ENCODE data around the gene DAB2.

DNA sequence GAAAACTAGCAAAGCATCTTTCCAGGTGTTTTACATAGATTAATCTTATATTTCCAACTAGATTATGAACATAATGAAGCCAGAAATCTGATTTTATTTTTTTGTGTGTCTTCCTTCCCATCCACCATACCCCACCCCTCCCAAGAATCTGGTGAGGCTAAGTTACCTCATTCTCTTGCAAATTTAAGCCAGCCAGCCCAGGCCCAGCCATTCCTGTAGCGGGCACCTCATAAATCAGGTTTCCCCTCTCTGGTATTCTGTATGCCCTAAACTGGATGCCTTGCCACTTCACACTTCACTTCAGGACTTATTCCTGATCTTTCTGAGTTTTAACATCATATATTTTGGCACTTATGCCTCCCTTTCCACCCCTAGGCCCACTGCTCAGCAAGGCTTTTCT lies 82.3 kb downstream of the DAB2 start:
- TF ChIP-seq, protein P1, sequence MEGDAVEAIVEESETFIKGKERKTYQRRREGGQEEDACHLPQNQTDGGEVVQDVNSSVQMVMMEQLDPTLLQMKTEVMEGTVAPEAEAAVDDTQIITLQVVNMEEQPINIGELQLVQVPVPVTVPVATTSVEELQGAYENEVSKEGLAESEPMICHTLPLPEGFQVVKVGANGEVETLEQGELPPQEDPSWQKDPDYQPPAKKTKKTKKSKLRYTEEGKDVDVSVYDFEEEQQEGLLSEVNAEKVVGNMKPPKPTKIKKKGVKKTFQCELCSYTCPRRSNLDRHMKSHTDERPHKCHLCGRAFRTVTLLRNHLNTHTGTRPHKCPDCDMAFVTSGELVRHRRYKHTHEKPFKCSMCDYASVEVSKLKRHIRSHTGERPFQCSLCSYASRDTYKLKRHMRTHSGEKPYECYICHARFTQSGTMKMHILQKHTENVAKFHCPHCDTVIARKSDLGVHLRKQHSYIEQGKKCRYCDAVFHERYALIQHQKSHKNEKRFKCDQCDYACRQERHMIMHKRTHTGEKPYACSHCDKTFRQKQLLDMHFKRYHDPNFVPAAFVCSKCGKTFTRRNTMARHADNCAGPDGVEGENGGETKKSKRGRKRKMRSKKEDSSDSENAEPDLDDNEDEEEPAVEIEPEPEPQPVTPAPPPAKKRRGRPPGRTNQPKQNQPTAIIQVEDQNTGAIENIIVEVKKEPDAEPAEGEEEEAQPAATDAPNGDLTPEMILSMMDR (IDR thresholded peaks at IDR 0.05) = no peak
- TF ChIP-seq POLR2A (IDR thresholded peaks at IDR 0.05) = no peak

All from lower leg skin (tissue), 3 donors.